Vagina (tissue), 2 donors: ENCODE results near the gene SPSB1. TPM values are rescaled to one million over a fixed set of nuclear protein-coding genes. Genes with fewer than 3 reads are reported as not detected.

Source experiments
- DNase-seq, 2 donors: peaks; one replicate each; pipeline ENCODE4 v3.0.0-alpha.2; 2017; ENCODE audit errors: extremely low spot score in 2 of 2
- H3K27ac ChIP-seq: fragments of 200-600 bp; sonication (generic); one replicate; pipeline ENCODE4 v1.5.1; 2019
- H3K27me3 ChIP-seq: fragments of 200-600 bp; sonication (generic); one replicate; pipeline ENCODE4 v1.5.1; 2019
- H3K36me3 ChIP-seq, 2 donors: fragments of 200-600 bp; sonication (generic); one replicate each; pipeline ENCODE4 v1.5.1; 2017 to 2019
- H3K4me1 ChIP-seq: fragments of 200-600 bp; sonication (generic); one replicate; pipeline ENCODE4 v1.5.1; 2019
- H3K4me3 ChIP-seq, 2 donors: fragments of 200-600 bp; sonication (generic); 1 replicate in 1 of 2; 2 replicates in 1 of 2; pipeline ENCODE4 v1.5.1; 2016 to 2019
- H3K9me3 ChIP-seq: fragments of 200-600 bp; sonication (generic); one replicate; pipeline ENCODE4 v1.5.1; 2019
- POLR2A ChIP-seq, 2 donors: fragments of 450-650 bp; IDR thresholded peaks; one replicate each; pipeline ENCODE4 v1.6.1; 2017; ENCODE audit warnings: antibody characterized with exemption in 2 of 2, mild to moderate bottlenecking in 2 of 2, moderate library complexity in 2 of 2
- POLR2AphosphoS5 ChIP-seq, 2 donors: sonication (generic); formaldehyde crosslinking; IDR thresholded peaks; one replicate each; pipeline ENCODE4 v1.9.0; 2017; ENCODE audit warnings: antibody characterized with exemption in 2 of 2, mild to moderate bottlenecking in 2 of 2, low read depth in 1 of 2; ENCODE audit not compliant: insufficient read depth in 1 of 2
- intact Hi-C: fragments of 100-400 bp; cut with DNase I; formaldehyde crosslinking; loops from one replicate; pipeline ENCODE4 v1.15.1; 2023
- total RNA-seq: library from RNA; depleted of rRNA; stranded (reverse); fragments of >200 nt; gene quantifications from one replicate; pipeline ENCODE4 v1.2.3, GENCODE V29; 2016
- TF ChIP-seq, protein P1 (sequence below), 3 experiments: fragments of 450-650 bp in 2 of 3; fragments of 200-600 bp in 1 of 3; sonication (generic) in 1 of 3; IDR thresholded peaks; one replicate each; pipeline ENCODE4 v1.5.1; 2017 to 2019; ENCODE audit warnings: antibody characterized with exemption in 3 of 3, mild to moderate bottlenecking in 2 of 3, moderate library complexity in 2 of 3

The SPSB1 gene
- total RNA-seq, 1 donor from 2014 or later = 40.0 TPM

DNA sequence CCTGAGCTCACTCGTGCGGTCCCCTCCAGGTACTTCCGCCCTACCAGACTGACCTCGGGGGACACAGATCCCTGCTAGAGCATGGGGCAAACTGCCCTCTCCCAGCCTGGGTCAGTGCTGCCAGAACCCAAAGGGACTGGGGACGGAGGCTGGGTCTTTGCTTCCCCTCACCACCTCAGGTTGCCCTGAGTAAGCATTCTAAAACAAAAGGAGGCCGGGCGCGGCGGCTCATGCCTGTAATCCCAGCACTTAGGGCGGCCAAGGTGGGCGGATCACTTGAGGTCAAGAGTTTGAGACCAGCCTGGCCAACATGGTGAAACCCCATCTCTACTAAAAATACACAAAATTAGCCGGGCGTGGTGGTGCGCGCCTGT lies 108.4 kb downstream of the SPSB1 start:
- H3K4me1 ChIP-seq = peaks cover 31% of the 10 kb centered on the region
- intact Hi-C loops = no loop called here
- H3K4me3 ChIP-seq = no peak overlapping the region
- no peak overlapping the region for H3K27ac ChIP-seq
- TF ChIP-seq, protein P1, sequence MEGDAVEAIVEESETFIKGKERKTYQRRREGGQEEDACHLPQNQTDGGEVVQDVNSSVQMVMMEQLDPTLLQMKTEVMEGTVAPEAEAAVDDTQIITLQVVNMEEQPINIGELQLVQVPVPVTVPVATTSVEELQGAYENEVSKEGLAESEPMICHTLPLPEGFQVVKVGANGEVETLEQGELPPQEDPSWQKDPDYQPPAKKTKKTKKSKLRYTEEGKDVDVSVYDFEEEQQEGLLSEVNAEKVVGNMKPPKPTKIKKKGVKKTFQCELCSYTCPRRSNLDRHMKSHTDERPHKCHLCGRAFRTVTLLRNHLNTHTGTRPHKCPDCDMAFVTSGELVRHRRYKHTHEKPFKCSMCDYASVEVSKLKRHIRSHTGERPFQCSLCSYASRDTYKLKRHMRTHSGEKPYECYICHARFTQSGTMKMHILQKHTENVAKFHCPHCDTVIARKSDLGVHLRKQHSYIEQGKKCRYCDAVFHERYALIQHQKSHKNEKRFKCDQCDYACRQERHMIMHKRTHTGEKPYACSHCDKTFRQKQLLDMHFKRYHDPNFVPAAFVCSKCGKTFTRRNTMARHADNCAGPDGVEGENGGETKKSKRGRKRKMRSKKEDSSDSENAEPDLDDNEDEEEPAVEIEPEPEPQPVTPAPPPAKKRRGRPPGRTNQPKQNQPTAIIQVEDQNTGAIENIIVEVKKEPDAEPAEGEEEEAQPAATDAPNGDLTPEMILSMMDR (IDR thresholded peaks at IDR 0.05) = no peak
- TF ChIP-seq POLR2AphosphoS5 (IDR thresholded peaks at IDR 0.05; ENCODE audit: insufficient read depth in 1 of 2, low read depth in 1 of 2) (no peak), POLR2A (IDR thresholded peaks at IDR 0.05) (no peak)
- H3K36me3 ChIP-seq = no peaks in the 10 kb centered on the region
- H3K9me3 ChIP-seq = no peaks in the 10 kb centered on the region
- no peak for DNase-seq
- no peaks in the 10 kb centered on the region for H3K27me3 ChIP-seq

DNA sequence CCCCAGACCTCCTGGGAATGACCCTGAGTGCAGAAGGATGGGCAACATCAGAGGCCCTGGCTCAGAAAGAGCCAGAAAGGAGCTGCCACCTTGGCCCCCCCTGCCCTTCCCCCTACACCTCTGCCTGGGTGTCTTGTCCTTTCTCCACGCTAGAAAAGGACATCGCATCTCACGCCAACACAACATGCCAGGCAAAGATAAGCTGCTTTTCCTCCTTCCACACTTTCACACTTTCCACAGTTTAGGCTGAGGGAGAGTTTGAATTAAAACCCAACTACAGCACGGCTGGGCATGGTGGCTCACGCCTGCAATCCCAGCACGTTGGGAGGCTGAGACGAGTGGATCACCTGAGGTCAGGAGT lies 109.5 kb downstream of the SPSB1 start:
- no peak overlapping the region for H3K4me3 ChIP-seq
- TF ChIP-seq POLR2AphosphoS5 (IDR thresholded peaks at IDR 0.05; ENCODE audit: insufficient read depth in 1 of 2, low read depth in 1 of 2) = no peak
- TF ChIP-seq, protein P1 (IDR thresholded peaks at IDR 0.05) = no peak
- no peak for TF ChIP-seq POLR2A (IDR thresholded peaks at IDR 0.05)
- no peaks in the 10 kb centered on the region for H3K27me3 ChIP-seq
- H3K27ac ChIP-seq = no peak overlapping the region
- intact Hi-C loops = no loop called here
- peaks cover 27% of the 10 kb centered on the region for H3K4me1 ChIP-seq
- no peaks in the 10 kb centered on the region for H3K36me3 ChIP-seq
- no peaks in the 10 kb centered on the region for H3K9me3 ChIP-seq
- no peak for DNase-seq

- intact Hi-C loops = no loop called here
- no peak for DNase-seq
- Histone ChIP-seq H3K9me3 (no peaks in the 10 kb centered on the region), H3K27me3 (no peaks in the 10 kb centered on the region), H3K27ac (no peak overlapping the region), H3K36me3 (no peaks in the 10 kb centered on the region), H3K4me1 (peaks cover 22% of the 10 kb centered on the region), H3K4me3 (no peak overlapping the region)
- TF ChIP-seq, protein P1 (IDR thresholded peaks at IDR 0.05) = no peak
Measured at GRCh38 chr1:9402717-9403225, 110.1 kb downstream of the SPSB1 start.

DNA sequence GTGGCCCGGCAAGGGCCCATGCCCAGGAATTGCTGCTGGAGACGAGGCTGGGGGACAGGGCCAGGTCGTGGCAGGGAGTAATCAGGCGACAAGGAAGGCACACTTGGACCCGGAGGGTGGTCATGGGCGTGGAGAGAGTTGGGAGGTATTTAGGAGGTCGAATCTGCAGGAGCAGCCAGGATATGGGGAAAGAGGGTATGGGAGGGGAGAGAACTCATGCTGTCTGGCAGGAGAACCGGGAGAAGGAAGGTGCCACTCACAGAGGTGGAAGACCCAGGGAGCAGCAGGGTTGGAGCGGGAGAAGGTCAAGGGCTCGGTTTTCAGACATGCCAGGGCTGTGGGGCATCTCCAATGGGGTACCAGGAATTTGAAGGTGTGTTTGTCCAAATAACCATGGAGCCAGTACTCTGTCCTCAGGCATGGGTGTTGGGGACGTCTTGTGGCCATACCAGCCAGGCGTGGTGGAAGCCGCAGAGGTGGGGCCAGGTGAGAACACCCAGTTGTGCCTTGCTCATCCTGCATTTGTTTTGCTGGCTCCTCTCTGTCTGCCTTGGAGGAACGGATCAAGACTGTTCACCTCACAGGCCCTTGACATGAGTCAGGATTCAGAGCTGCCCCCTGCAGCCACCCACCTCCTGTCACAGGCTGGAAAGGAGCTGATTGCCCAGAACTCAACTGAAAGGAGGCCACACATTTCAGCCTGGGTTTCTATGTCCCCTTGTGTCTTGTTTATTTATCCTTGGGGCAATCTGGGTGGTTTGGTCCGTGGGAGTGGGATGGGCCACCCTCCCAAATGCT lies 111.6 kb downstream of the SPSB1 start:
- Histone ChIP-seq H3K4me1 (peaks cover 16% of the 10 kb centered on the region), H3K4me3 (no peak overlapping the region), H3K27ac (no peak overlapping the region), H3K36me3 (no peaks in the 10 kb centered on the region), H3K27me3 (no peaks in the 10 kb centered on the region), H3K9me3 (no peaks in the 10 kb centered on the region)
- no peak for DNase-seq
- intact Hi-C loops = no loop called here
- TF ChIP-seq POLR2A (IDR thresholded peaks at IDR 0.05) = no peak
- no peak for TF ChIP-seq POLR2AphosphoS5 (IDR thresholded peaks at IDR 0.05; ENCODE audit: insufficient read depth in 1 of 2, low read depth in 1 of 2)
- TF ChIP-seq, protein P1 (IDR thresholded peaks at IDR 0.05) = no peak

GRCh38 chr1:9406111-9406510 lies 113.4 kb downstream of the SPSB1 start:
- no peaks in the 10 kb centered on the region for H3K9me3 ChIP-seq
- intact Hi-C loops = no loop called here

More at GRCh38 chr1:9406111-9406510, 113.4 kb downstream of the SPSB1 start:
- Histone ChIP-seq H3K4me3 (no peak overlapping the region), H3K27me3 (no peaks in the 10 kb centered on the region), H3K36me3 (no peaks in the 10 kb centered on the region), H3K4me1 (no peaks in the 10 kb centered on the region), H3K27ac (no peak overlapping the region)
- TF ChIP-seq POLR2A (IDR thresholded peaks at IDR 0.05) (no peak), POLR2AphosphoS5 (IDR thresholded peaks at IDR 0.05; ENCODE audit: insufficient read depth in 1 of 2, low read depth in 1 of 2) (no peak)
- TF ChIP-seq, protein P1 (IDR thresholded peaks at IDR 0.05) = no peak
- DNase-seq = no peak
